HK-2 (cell line): Measurements from ENCODE around the gene MUC4.
"Not testable (repeated sequence)": the region's sequence is repeated elsewhere in the genome, so short reads cannot be mapped to it uniquely, and the experiment has no call there.

Source experiments
- DNase-seq: peaks from one replicate; pipeline ENCODE4 v3.0.0-alpha.2; 2018; ENCODE audit not compliant: unreplicated experiment

Gene MUC4

GRCh38 chr3:195717852-195718476 is 93.8 kb downstream of the MUC4 start:
- no peak for DNase-seq

GRCh38 chr3:195717416-195717815 is 94.3 kb downstream of the MUC4 start:
- DNase-seq = no peak

- no peak for DNase-seq
Observed at GRCh38 chr3:195715583-195716266, 96.0 kb downstream of the MUC4 start.

GRCh38 chr3:195715134-195715533 is 96.6 kb downstream of the MUC4 start:
- no peak for DNase-seq

GRCh38 chr3:195714380-195715011 is 97.2 kb downstream of the MUC4 start:
- no peak for DNase-seq

GRCh38 chr3:195713150-195713549 is 98.6 kb downstream of the MUC4 start:
- DNase-seq = not testable (repeated sequence)

- not testable (repeated sequence) for DNase-seq
Observed at GRCh38 chr3:195712535-195712910, 99.2 kb downstream of the MUC4 start.

- no peak for DNase-seq
Observed at GRCh38 chr3:195711813-195712534, 99.8 kb downstream of the MUC4 start.

- DNase-seq = not testable (repeated sequence)
Observed at GRCh38 chr3:195711091-195711812, 100.5 kb downstream of the MUC4 start.

- DNase-seq = not testable (repeated sequence)
Observed at GRCh38 chr3:195710126-195710905, 101.4 kb downstream of the MUC4 start.

- no peak for DNase-seq
Observed at GRCh38 chr3:195709676-195710085, 102.0 kb downstream of the MUC4 start.

- DNase-seq = no peak
Observed at GRCh38 chr3:195708626-195709481, 102.9 kb downstream of the MUC4 start.

- no peak for DNase-seq
Observed at GRCh38 chr3:195708061-195708460, 103.7 kb downstream of the MUC4 start.

GRCh38 chr3:195705081-195705991 is 106.4 kb downstream of the MUC4 start:
- no peak for DNase-seq

- DNase-seq = no peak
Observed at GRCh38 chr3:195704433-195704999, 107.2 kb downstream of the MUC4 start.

- DNase-seq = no peak
Observed at GRCh38 chr3:195703776-195704175, 108.0 kb downstream of the MUC4 start.

GRCh38 chr3:195701042-195701915 is 110.5 kb downstream of the MUC4 start:
- no peak for DNase-seq

GRCh38 chr3:195700319-195700718 is 111.4 kb downstream of the MUC4 start:
- DNase-seq = no peak
